ENCODE measurements around the gene ZIK1. TPM values are rescaled to one million over a fixed set of nuclear protein-coding genes. Genes with fewer than 3 reads are reported as not detected.

ZIK1 gene
- total RNA-seq (2022; extraction: Qiagen RNA extraction), result 0.07 TPM in 1 of 5 replicates, not detected in the others

GRCh38 chr19:57583521-57584416, at the start of gene ZIK1:
Gene ZIK1 (plus strand): TSS chr19:57584145. CDS start chr19:57584357, 212 bp downstream.

GRCh38 chr19:57559404-57560025, 24.4 kb upstream of the ZIK1 start, which contains the start of gene ZNF550:
Gene ZNF550 (minus strand): TSS chr19:57559863. CDS start chr19:57559682, 181 bp downstream.

GRCh38 chr19:57578487-57579205, 5.3 kb upstream of the ZIK1 start, which contains the start of gene ZNF416:
Gene ZNF416 (minus strand): TSS chr19:57578911. CDS start chr19:57578704, 207 bp downstream.

GRCh38 chr19:57599761-57600383, 15.9 kb downstream of the ZIK1 start, which contains the start of gene ZNF530:
Gene ZNF530 (plus strand): TSS chr19:57599885. CDS start chr19:57604346, 4,461 bp downstream.

GRCh38 chr19:57613941-57614743, 30.2 kb downstream of the ZIK1 start, which contains the start of gene ZNF134:
Gene ZNF134 (plus strand): TSS chr19:57614242. CDS start chr19:57619469, 5,227 bp downstream.

GRCh38 chr19:57632987-57633831, 49.3 kb downstream of the ZIK1 start, which contains the start of gene ZNF211:
Gene ZNF211 (plus strand): TSS chr19:57633168. CDS start chr19:57633347, 179 bp downstream.

Other genes starting within 250 kb of the ZIK1 start
- 1.8 to 2.5 TPM (median 2.0 TPM) in 5 replicates for gene ZNF304, start 232.9 kb upstream of the ZIK1 start, total RNA-seq (2022; extraction: Qiagen RNA extraction)
- 12.7 to 15.4 TPM (median 14.8 TPM) in 5 replicates for gene TRAPPC2B, start 220.6 kb upstream of the ZIK1 start, total RNA-seq (2022; extraction: Qiagen RNA extraction)
- 1.00 to 1.9 TPM (median 1.1 TPM) in 5 replicates for gene ZNF547, start 220.6 kb upstream of the ZIK1 start, total RNA-seq (2022; extraction: Qiagen RNA extraction)
- gene ZNF548, start 194.3 kb upstream of the ZIK1 start, total RNA-seq (2022; extraction: Qiagen RNA extraction), result 2.9 to 4.1 TPM (median 3.7 TPM) in 5 replicates
- gene ZNF17, start 173.0 kb upstream of the ZIK1 start, total RNA-seq (2022; extraction: Qiagen RNA extraction), result 4.3 to 7.3 TPM (median 5.2 TPM) in 5 replicates
- 14.6 to 15.7 TPM (median 15.2 TPM) in 5 replicates for gene ZNF749, start 148.8 kb upstream of the ZIK1 start, total RNA-seq (2022; extraction: Qiagen RNA extraction)
- gene VN1R1, start 127.0 kb upstream of the ZIK1 start, total RNA-seq (2022; extraction: Qiagen RNA extraction), result 0.03 to 0.07 TPM (median 0.05 TPM) in 4 of 5 replicates, not detected in the other
- gene ZNF772, start 106.6 kb upstream of the ZIK1 start, total RNA-seq (2022; extraction: Qiagen RNA extraction), result 0.85 to 1.8 TPM (median 1.6 TPM) in 5 replicates
- gene ZNF419, start 96.4 kb upstream of the ZIK1 start, total RNA-seq (2022; extraction: Qiagen RNA extraction), result 5.6 to 7.5 TPM (median 6.5 TPM) in 5 replicates
- 4.4 to 6.5 TPM (median 5.2 TPM) in 5 replicates for gene ZNF773, start 84.2 kb upstream of the ZIK1 start, total RNA-seq (2022; extraction: Qiagen RNA extraction)
- 1.3 to 2.0 TPM (median 1.6 TPM) in 5 replicates for gene ZNF549, start 56.8 kb upstream of the ZIK1 start, total RNA-seq (2022; extraction: Qiagen RNA extraction)
- 2.8 to 3.9 TPM (median 3.4 TPM) in 5 replicates for gene ZNF550, start 24.3 kb upstream of the ZIK1 start, total RNA-seq (2022; extraction: Qiagen RNA extraction)
- 3.9 to 4.7 TPM (median 4.4 TPM) in 5 replicates for gene ZNF416, start 5.2 kb upstream of the ZIK1 start, total RNA-seq (2022; extraction: Qiagen RNA extraction)
- gene ZNF530, start 15.7 kb downstream of the ZIK1 start, total RNA-seq (2022; extraction: Qiagen RNA extraction), result 4.8 to 6.2 TPM (median 5.4 TPM) in 5 replicates
- 7.3 to 9.0 TPM (median 8.3 TPM) in 5 replicates for gene ZNF134, start 30.1 kb downstream of the ZIK1 start, total RNA-seq (2022; extraction: Qiagen RNA extraction)
- 5.3 to 6.4 TPM (median 6.2 TPM) in 5 replicates for gene ZNF211, start 49.0 kb downstream of the ZIK1 start, total RNA-seq (2022; extraction: Qiagen RNA extraction)
- gene ZSCAN4, start 84.8 kb downstream of the ZIK1 start, total RNA-seq (2022; extraction: Qiagen RNA extraction), result not detected in 5 replicates
- gene ZNF551, start 97.8 kb downstream of the ZIK1 start, total RNA-seq (2022; extraction: Qiagen RNA extraction), result 4.7 to 5.6 TPM (median 5.2 TPM) in 5 replicates
- gene ZNF154, start 125.1 kb downstream of the ZIK1 start, total RNA-seq (2022; extraction: Qiagen RNA extraction), result not detected in 5 replicates
- 0.84 to 1.1 TPM (median 1.0 TPM) in 5 replicates for gene ZNF671, start 143.5 kb downstream of the ZIK1 start, total RNA-seq (2022; extraction: Qiagen RNA extraction)
- gene ZNF776, start 162.7 kb downstream of the ZIK1 start, total RNA-seq (2022; extraction: Qiagen RNA extraction), result 4.8 to 5.8 TPM (median 5.4 TPM) in 5 replicates
- gene ZNF586, start 185.5 kb downstream of the ZIK1 start, total RNA-seq (2022; extraction: Qiagen RNA extraction), result 6.0 to 6.9 TPM (median 6.5 TPM) in 5 replicates
- 4.5 to 6.0 TPM (median 5.1 TPM) in 5 replicates for gene ZNF552, start 230.8 kb downstream of the ZIK1 start, total RNA-seq (2022; extraction: Qiagen RNA extraction)
- gene ZNF587B, start 246.2 kb downstream of the ZIK1 start, total RNA-seq (2022; extraction: Qiagen RNA extraction), result 6.2 to 9.4 TPM (median 6.7 TPM) in 5 replicates

All from A549 treated with AZD2906 at 1 μM for 4 hours (cell line).